ENCODE data around the gene HPSE2.

The HPSE2 gene

GRCh38 chr10:98817396-98817795 lies 418.3 kb downstream of the HPSE2 start:
- no peak for DNase-seq

GRCh38 chr10:98815039-98815885 lies 420.4 kb downstream of the HPSE2 start:
- no peak for DNase-seq

DNA sequence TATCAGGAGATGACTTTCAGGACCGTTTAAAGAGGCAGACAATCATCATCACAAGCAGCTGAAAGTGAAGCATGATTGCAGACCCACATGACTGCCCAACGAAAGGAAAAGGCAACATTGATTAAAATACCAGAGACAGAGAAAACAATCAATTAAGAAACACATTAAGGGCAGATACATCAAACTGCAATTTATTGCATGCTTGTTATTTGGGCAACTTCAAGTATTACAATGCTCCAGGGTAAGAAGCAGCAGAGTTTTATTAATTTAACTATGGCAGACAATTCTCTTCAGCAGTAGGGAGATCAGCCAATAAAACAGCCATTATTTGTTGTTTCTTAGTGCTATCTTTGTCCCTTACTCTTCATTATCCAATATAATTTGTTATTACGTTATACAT lies 421.2 kb downstream of the HPSE2 start:
- DNase-seq: no peak

DNA sequence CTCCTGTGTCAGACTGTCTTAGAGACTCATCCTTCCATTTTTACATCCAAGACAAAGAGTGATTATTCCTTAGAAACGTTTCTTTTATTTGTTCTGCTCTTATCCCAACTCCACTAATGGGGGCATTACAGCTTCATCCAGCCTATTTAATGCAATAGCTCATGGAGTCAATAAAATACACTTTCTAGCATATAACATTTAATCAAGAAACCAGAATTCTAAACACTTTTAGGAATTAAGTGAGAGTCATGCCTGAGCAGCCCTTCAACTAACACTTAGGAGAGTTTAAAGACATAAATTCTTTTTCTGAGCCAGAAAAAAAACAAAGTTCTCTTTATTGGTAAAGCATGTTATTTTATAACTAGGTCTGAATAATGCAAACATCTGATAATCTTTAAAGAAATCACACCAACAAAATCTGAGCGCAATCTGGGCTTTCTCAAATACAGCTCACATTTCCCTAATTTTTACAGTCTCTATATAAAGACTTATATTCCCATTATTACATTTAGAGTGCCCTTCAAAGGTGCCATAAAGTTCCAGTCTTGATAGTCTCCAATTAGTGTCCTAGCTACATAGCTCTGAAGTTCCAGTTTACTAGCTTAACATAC lies 427.3 kb downstream of the HPSE2 start:
- no peak for DNase-seq

DNA sequence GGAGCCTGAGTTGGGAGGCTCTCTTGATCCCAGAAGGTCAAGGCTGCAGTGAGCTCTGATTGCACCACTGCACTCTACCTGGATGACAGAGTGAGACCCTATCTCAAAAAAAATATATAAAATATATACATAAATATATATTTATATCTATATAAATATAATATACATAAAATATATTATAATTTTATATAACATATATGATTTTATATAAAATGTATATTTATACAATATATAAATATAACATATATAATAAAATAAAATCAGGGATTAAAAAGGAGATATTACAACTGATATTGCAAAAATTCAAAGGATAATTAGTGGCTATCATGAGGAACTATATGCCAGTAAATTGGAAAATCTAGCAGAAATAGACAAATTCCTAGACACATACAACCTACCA lies 435.4 kb downstream of the HPSE2 start:
- no peak for DNase-seq

GRCh38 chr10:98795467-98795866 lies 440.2 kb downstream of the HPSE2 start:
- DNase-seq: no peak

GRCh38 chr10:98790817-98791216 lies 444.8 kb downstream of the HPSE2 start:
- DNase-seq: no peak

GRCh38 chr10:98778277-98778759 lies 457.3 kb downstream of the HPSE2 start:
- no peak for DNase-seq

DNA sequence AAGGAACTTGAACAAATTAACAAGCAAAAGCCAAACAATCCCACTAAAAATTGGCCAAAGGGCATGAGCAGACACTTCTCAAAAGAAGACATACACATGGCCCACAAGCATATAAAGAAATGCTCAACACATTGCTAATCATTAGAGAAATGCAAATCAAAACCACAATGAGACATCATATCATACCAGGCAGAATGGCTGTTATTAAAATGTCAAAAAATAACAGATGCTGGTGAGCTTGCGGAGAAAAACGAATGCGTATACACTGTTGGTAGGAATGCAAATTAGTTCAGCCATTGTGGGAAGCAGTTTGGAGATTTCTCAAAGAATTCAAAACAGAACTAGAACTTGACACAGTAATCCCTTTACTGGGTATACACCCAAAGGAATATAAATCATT lies 477.2 kb downstream of the HPSE2 start:
- no peak for DNase-seq

- DNase-seq: no peak
These were observed 487.4 kb downstream of the HPSE2 start for GRCh38 chr10:98748298-98748697.

DNA sequence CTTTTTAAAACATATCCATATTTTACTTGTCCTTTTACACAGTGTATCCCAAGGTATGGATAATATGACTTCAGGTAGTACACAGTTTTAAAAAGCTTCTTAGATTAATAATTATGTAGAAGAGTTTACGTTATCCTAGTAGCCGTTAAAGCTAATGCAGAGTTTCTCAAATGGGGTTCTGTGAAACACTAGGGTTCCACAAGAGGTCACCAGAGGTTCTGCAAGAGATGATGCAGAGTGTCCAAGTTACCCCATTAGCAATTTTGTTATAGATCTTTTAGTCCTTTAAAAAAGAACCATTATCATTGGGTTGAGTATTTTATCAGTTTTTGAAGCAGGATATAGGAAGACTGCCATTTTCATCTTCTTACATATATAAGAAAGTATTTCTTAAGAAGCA lies 490.0 kb downstream of the HPSE2 start:
- DNase-seq: no peak

- no peak for DNase-seq
These were observed 515.1 kb downstream of the HPSE2 start for GRCh38 chr10:98720551-98720950.

- DNase-seq: no peak
These were observed 522.1 kb downstream of the HPSE2 start for GRCh38 chr10:98713586-98713985.

- DNase-seq: no peak
These were observed 539.1 kb downstream of the HPSE2 start for GRCh38 chr10:98696516-98696915.

- no peak for DNase-seq
These were observed 540.8 kb downstream of the HPSE2 start for GRCh38 chr10:98694883-98695282.

GRCh38 chr10:98694014-98694413 lies 541.6 kb downstream of the HPSE2 start:
- no peak for DNase-seq

GRCh38 chr10:98687685-98688084 lies 548.0 kb downstream of the HPSE2 start:
- no peak for DNase-seq

GRCh38 chr10:98684019-98684899 lies 551.4 kb downstream of the HPSE2 start:
- no peak for DNase-seq

DNA sequence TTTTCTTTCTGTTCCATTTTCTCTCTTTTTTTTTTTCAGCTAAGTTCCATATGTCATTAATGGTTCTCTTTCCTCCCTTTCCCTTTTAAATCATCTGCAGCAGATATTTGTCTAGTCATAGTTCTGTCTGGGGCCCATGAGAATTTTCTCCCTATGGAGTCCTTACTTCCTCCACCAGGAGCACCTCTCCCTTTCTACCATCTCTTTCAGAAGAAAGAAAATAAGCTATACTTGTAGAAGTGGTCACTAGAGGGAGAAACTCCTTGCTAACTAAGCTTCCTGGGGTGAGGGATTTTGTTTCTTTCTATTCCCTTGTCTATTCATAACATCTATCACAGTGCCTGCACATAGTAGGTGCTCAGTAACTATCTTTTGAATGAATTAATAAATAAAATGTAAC lies 558.8 kb downstream of the HPSE2 start:
- no peak for DNase-seq

DNA sequence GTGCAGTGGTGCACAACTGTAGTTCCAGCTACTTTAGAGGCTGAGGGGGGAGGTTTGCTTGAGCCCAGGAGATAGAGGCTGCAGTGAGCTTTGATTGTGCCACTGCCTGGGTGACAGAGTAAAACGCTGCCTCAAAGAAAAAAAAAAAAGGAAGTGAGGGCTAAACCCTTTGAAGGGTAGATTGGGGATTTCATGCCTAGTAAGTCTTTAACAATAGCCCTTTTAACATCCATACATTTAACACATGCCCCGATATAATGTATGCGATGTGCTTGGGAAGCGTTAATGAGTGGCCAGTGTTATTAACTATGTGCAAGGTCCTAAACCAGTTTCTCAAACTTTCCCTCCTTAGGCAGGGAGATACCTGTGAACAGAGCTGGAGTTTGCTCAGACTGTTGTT lies 559.8 kb downstream of the HPSE2 start:
- DNase-seq: no peak

DNA sequence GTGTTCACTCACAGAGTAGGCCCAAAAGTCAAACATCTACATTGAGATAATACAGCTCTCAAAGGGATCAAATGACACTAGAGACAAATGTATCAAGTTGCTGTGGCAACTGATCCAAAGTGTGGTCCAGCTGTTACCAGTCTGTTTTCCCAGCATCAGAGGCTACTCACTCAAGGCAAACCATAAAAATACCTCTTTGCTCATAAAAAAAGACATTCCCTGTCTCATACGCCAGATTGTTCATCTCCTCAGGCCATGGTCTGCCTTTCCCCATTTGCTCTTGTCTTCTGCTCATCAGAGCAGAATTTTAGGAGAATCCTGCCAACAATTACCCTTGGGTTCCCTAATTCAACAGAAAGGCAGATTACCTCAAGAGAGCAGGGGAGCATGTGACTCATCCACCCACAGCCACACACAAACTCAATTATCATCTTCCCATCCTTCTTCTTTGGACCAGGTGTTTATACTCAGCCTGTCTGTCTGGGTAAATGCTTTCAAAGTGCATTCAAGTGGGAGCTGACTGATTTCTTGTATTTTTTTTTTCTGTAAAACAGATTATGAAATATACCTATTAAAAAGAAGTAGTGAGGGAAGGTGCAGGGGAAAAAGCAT lies 562.4 kb downstream of the HPSE2 start:
- no peak for DNase-seq

GRCh38 chr10:98667081-98667480 lies 568.6 kb downstream of the HPSE2 start:
- DNase-seq: no peak

- no peak for DNase-seq
These were observed 569.4 kb downstream of the HPSE2 start for GRCh38 chr10:98666276-98666675.
